NCI-H146 (cell line): ENCODE data around the gene HSPA1A.
"Not testable (repeated sequence)": the region's sequence is repeated elsewhere in the genome, so short reads cannot be mapped to it uniquely, and the experiment has no call there.

Experiments
- DNase-seq: peaks from one replicate; lab custom pipeline; 2025; lab: John Stamatoyannopoulos, UW

Gene HSPA1A

GRCh38 chr6:31781244-31782125 lies 33.9 kb upstream of the HSPA1A start:
- no peak for DNase-seq

- DNase-seq = no peak
Measured at GRCh38 chr6:31782126-31782855, 33.1 kb upstream of the HSPA1A start.

- DNase-seq = no peak
Measured at GRCh38 chr6:31784098-31784925, 31.0 kb upstream of the HSPA1A start.

DNA sequence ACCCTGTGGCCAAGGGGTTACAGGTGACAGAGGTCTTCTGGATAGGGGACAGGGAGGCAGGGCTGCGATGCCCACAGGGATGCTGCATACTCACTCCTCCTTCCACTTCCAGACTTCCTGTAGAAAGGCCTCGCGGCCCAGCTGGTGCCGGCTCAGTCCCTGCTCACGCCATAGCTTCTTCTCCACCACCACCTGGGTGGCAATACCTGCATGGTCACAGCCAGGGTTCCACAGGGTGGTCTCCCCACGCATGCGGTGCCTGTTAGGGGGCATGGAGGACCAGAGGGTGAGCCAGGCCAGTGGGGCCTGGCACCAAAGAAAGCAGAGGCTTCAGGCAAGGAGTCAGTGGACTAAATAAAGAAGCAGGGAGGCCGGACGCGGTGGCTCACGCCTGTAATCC lies 29.9 kb upstream of the HSPA1A start:
- no peak for DNase-seq

DNA sequence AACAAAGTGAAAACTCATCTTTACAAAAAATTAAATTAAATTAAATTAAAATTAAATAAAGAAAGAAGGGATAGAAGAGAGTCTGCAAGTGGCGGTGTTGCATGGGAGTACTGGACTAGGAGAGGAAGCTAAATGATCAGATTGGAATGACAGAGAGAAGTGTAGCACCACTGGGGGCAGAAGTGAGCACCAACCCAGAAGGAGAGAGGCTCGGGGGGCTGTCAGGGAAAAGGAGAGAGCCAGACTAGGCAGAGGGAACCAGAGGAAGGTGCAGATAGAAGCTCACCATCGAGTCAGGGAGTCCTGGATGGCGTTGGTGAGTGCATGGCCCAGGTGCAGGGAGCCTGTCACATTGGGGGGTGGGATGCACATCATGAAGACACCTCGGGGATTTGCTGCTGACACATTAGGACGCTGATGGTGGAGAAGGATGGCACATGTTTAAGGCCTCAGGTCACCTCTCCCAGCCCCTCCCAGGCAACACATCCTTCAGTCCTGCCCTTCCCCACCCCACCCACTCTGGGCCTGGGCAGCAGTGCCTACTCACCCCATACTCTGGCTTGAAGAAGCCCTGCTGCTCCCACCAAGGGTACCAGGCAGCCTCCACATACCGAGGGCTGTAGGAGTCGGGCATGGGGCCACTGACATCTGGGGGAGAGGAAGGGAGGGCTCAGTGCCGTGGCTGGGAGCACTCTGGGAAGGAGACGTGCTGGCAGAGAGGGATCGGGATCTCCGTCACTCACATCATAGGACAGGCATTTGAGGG lies 23.8 kb upstream of the HSPA1A start:
- peak; percentile 27 for DNase-seq

DNA sequence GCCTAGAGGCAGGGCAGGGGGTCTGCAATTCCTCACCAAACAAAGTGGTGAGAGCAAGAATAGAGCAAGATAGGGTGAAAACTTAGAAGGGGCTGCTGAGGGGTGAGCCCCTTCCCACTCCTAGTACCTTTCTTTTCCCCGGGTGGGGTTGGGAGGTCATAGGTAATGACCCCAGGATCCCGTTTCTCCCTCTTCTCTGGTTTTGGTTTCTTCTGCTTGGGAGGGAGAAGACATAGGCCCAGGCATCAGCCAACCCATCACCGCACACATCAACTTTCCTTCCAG lies 23.3 kb upstream of the HSPA1A start:
- no peak for DNase-seq

DNA sequence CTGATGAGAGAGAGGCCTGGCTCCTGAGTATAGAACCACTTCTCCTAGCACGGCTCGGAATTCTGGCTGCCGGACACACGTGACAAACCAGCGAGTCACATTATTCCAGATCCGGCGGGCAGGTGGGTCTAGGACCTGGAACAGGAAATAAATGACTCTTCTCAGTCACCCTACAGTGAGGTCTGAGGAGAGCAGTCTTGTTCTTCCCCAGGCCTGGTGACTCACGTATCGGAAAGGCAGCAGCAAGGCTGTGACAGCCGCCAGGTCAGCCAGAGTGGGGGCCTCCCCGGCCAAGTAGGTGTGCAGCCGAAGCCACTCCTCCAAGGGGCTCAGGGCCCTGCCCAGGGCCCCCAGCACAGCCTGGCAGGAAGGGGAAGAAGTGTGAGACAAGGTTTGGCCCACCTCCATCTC lies 22.6 kb upstream of the HSPA1A start:
- DNase-seq = no peak

DNA sequence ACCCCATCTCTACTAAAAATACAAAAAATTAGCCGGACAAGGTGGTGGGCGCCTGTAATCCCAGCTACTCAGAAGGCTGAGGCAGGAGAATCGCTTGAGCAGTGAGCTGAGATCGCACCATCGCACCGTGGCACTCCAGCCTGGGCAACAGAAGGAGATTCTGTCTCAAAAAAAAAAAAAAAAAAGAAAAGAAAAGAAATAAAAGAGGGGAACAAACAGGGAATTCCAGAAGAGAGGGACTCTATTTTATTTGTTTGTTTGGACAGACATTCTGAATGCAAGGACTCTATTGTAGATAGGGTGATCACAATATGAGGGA lies 21.5 kb upstream of the HSPA1A start:
- not testable (repeated sequence) for DNase-seq

GRCh38 chr6:31794294-31794865 lies 21.0 kb upstream of the HSPA1A start:
- no peak for DNase-seq

DNA sequence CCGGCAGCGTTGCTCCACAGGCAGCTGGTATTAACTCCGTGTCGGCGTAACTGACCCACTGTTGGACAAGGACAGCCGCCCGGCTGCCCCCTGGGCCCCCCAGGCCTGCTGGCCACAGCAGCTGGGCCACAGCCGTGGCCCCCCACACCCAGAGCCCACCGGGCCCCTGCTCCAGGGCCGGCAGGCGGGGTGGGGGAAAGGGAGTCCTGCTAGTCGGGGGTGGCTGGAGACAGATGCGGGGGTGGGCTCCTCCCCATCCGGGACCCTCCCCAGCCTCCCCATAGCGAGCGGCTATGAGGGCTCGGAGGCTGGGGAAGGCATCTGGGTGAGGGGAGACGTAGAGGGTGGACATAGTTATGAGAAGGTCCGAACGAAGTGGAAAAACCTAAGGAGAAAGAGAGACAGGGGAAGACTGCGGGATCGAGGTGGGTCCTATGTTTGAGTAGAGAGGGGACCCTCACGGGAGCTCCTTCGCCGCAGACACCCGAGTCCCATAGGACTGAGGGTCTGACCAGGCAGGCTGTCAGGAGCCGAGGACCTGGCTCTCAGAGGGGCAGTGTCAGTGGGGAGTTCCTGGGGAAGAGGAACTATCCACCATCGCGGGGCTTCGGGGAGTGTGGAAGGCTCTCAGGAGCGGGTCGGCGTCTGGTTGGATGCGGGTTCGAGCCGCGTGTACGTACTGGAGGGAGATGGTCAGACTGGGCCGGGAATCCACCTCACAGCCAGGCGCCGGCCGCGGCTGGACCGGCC lies 20.3 kb upstream of the HSPA1A start:
- DNase-seq = peak; percentile 56

DNA sequence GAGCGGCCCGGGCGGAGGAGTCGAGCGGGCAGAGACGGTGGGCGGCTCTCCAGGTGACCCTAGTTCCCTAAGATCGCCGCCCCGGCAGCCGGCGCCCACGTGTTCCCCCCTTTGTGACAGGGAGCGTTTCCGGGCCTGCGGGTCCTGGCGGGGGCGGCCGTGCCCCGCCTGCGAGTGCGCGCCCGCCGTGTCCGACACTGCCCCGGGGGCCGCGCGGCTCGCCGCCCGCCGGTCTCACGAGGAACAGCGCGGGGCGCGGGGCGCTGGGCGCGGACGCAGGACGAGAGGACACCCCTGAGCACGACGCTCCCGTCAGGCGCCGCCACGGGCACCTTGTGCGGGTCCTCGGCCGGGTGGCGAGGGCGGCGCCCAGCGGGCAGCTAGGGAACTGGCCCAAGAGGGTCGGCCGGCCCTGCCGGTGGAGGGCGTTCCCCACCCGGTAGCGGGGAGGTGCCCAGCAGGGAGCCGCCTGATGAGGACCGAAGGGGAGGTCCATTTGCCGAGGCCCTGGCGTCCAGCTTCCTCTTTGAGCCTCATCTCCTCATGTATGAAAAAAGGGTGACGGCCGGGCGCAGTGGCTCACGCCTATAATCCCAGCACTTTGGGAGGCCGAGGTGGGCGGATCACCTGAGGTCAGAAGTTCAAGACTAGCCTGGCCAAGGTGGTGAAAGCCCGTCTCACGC lies 19.6 kb upstream of the HSPA1A start, which contains the start of gene VARS1:
Gene VARS1, minus strand, starts transcription at position 137 of the 683 bp plus-strand sequence. CDS start 535 bp downstream, outside the sequence.
- peak; percentile 93 for DNase-seq

DNA sequence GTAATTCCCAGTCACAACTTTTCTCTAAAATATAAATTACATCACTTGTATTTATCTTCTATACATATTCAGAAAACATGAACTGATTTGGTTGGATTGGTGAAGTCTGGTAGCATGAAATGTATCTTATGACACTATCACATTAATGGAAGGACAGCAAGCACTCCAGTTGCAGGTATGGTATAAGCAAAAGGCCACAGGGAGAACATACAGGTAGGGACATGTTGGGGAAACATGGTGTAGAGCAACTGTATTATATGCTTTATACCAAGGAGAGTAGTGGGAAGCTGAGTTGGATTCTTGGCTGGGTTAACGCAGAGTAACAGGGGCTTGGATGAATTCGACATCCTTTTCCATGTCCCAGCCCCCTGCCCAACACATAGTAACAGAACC lies 18.4 kb upstream of the HSPA1A start:
- DNase-seq = no peak

GRCh38 chr6:31797588-31797987 lies 17.8 kb upstream of the HSPA1A start:
- no peak for DNase-seq

GRCh38 chr6:31799781-31800180 lies 15.6 kb upstream of the HSPA1A start:
- no peak for DNase-seq

GRCh38 chr6:31801031-31801927 lies 14.1 kb upstream of the HSPA1A start:
- DNase-seq = not testable (repeated sequence)

GRCh38 chr6:31805939-31806469 lies 9.3 kb upstream of the HSPA1A start:
- DNase-seq = no peak

DNA sequence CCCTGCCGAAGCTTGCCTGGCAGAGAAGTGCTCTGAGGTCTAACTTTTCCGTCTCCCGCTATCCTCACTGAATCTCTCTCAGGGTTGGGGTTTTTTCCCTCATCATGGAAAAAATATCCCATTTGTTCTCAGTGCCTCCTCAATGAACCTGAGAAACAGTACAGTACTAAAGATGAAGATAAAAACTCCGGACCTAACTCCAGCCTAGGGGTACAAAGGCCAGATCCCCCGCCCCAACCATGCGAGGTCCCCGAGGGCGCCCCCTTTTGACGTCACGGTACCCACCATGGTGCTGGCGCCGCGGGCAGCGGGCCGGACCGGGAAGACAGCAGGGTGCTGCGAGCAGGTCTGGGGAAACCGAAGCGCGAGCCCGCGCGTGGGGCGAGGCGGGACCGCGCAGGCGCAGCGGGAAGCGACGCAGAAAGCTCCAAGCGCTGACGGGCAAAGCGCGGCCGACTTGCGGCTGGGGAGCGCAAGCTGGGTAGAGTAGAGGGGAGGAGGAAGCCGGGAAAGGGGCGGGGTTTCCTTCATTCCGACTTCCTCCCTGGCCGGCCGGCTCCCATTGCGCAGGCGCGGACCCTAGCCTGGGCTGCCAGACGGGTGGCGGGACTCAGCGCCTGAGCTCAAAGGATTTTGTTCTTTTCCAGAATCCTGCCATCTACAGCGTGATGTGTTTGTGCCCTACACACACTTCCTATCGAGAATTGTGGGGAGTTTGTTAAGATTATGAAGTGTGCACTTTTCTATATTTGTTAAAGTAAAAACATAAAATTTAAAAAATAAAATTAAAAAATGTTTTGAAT lies 8.7 kb upstream of the HSPA1A start, which contains the start of gene LSM2:
Gene LSM2, minus strand, starts transcription at position 497 of the 803 bp plus-strand sequence. Its CDS starts 209 bp downstream, at position 288.
- peak; percentile 97 for DNase-seq

- DNase-seq = not testable (repeated sequence)
Measured at GRCh38 chr6:31808599-31808998, 6.7 kb upstream of the HSPA1A start.
